Activated naive CD8-positive, alpha-beta T cell treated with anti-CD3 and anti-CD28 coated beads, Interleukin-2, amount 10 ng/mL, durations not matched to agents 7 days and 5 days (primary cell): ENCODE measurements around the gene ABCA5. TPM values are rescaled to one million over a fixed set of nuclear protein-coding genes. Genes with fewer than 3 reads are reported as not detected.

Source experiments
- ATAC-seq: fragments of 150-1000 bp; cut with Tn5 transposase; one replicate; pipeline ENCODE4 v1.10.0; 2021; ENCODE audit warnings: low read depth, moderate library complexity
- POLR2A ChIA-PET: fragments of 350-600 bp; sonication (Branson Sonifier 250); formaldehyde crosslinking; loops from one replicate; lab custom pipeline; 2021; ENCODE audit warnings: antibody characterized with exemption; lab: Charles Lee
- DNase-seq: peaks from one replicate; pipeline ENCODE4 v3.0.0; 2021
- H3K27ac Mint-ChIP-seq: one replicate; pipeline ENCODE4 v1.8.0; 2022; ENCODE audit warnings: mild to moderate bottlenecking, mixed read lengths
- H3K27me3 Mint-ChIP-seq: one replicate; pipeline ENCODE4 v1.8.0; 2022; ENCODE audit warnings: mild to moderate bottlenecking, moderate library complexity, mixed read lengths
- H3K36me3 Mint-ChIP-seq: one replicate; pipeline ENCODE4 v1.8.0; 2021; ENCODE audit warnings: mild to moderate bottlenecking, mixed read lengths
- H3K4me1 Mint-ChIP-seq: one replicate; pipeline ENCODE4 v1.8.0; 2021; ENCODE audit warnings: mixed read lengths
- H3K4me3 Mint-ChIP-seq: one replicate; pipeline ENCODE4 v1.8.0; 2022; ENCODE audit warnings: mild to moderate bottlenecking, moderate library complexity, mixed read lengths
- H3K9me3 Mint-ChIP-seq: one replicate; pipeline ENCODE4 v1.8.0; 2021; ENCODE audit warnings: mixed read lengths
- total RNA-seq, 2 experiments: library from RNA; stranded (reverse); gene quantifications; one replicate each; pipeline ENCODE4 v1.2.3, GENCODE V29; 2021

The ABCA5 gene, protein sequence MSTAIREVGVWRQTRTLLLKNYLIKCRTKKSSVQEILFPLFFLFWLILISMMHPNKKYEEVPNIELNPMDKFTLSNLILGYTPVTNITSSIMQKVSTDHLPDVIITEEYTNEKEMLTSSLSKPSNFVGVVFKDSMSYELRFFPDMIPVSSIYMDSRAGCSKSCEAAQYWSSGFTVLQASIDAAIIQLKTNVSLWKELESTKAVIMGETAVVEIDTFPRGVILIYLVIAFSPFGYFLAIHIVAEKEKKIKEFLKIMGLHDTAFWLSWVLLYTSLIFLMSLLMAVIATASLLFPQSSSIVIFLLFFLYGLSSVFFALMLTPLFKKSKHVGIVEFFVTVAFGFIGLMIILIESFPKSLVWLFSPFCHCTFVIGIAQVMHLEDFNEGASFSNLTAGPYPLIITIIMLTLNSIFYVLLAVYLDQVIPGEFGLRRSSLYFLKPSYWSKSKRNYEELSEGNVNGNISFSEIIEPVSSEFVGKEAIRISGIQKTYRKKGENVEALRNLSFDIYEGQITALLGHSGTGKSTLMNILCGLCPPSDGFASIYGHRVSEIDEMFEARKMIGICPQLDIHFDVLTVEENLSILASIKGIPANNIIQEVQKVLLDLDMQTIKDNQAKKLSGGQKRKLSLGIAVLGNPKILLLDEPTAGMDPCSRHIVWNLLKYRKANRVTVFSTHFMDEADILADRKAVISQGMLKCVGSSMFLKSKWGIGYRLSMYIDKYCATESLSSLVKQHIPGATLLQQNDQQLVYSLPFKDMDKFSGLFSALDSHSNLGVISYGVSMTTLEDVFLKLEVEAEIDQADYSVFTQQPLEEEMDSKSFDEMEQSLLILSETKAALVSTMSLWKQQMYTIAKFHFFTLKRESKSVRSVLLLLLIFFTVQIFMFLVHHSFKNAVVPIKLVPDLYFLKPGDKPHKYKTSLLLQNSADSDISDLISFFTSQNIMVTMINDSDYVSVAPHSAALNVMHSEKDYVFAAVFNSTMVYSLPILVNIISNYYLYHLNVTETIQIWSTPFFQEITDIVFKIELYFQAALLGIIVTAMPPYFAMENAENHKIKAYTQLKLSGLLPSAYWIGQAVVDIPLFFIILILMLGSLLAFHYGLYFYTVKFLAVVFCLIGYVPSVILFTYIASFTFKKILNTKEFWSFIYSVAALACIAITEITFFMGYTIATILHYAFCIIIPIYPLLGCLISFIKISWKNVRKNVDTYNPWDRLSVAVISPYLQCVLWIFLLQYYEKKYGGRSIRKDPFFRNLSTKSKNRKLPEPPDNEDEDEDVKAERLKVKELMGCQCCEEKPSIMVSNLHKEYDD (N-terminal part only)
- 10 to 100 TPM; 22.6 to 26.7 TPM for total RNA-seq

DNA sequence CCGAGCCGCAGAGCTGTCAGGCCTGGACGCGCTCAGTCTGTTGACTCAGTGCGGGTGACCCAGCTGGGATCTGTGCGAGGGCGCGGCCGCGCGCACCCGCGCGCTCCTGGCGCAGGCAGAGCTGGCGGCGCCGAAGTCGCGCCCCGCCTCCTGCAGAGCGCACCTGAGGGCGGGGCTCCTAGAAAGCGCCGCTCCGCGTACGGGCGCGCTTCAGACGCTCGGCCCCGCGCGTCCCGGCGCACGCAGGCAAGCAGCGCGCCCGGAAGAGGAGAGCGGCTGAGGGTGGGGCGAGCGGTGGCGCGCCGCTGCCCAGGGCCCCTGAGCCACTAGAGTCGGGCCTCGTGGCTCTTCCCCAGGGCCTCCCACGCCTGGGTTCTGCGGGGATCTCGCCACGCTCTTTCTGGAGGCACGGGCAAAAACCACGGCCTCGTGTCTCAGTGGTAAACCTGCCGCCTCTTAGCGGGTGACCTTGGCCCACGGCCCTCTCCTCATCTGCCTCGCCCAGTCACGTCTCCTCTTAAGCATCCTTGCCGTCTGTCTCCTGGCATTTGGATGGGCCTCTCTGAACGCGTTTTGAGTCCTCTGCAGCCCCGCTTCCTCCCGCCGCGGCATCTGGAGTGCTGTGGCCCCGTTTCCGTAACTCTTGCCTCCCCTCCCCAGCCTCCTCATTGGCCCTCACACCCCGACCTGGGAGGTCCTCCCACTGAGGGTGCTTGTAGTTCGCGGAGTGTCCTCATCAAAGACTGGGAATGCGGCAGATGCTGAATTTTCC, at the start of gene ABCA5:
ABCA5 (minus strand) TSS at position 74 of the 772 bp plus-strand sequence. CDS start 12,718 bp downstream, outside the sequence.
- Mint-ChIP-seq H3K9me3 (no peaks in the 10 kb centered on the region), H3K27ac (peak within 1 kb of the TSS; percentile 99), H3K27me3 (peaks cover 6% of the 10 kb centered on the region), H3K36me3 (peaks cover 4% of the 10 kb centered on the region), H3K4me1 (peaks cover 19% of the 10 kb centered on the region), H3K4me3 (peak within 1 kb of the TSS; percentile 95)
- DNase-seq (peak; percentile 93), ATAC-seq (peak; percentile 97)
- POLR2A ChIA-PET = interaction anchor here (0.6 to 1.4 kb wide), 4 partner anchors 8 to 87 kb away, joined by 3 to 5 read pairs (median 3); partner anchors contain the start of gene MAP2K6

DNA sequence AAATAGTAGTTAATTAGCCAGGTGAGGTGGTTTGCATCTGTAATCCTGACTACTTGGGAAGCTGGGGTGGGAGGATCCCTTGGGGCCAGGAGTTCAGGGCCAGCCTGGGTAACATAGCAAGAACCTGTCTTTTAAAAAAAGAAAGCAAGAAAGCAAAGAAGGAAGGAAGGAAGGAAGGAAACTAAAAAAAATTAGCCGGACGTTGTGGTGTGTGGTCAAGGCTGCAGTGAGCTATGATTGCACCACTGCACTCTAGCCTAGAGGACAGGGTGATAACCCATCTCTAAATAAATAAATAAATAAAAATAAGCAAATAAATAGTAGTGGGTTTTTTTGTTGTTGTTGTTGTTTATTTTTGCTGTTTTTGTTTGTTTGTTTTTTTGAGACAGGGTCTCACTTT, 48.3 kb upstream of the ABCA5 start:
- no peak for ATAC-seq
- Mint-ChIP-seq H3K27ac (peak overlapping the region; percentile 49), H3K9me3 (no peaks in the 10 kb centered on the region), H3K4me1 (peaks cover 3% of the 10 kb centered on the region), H3K27me3 (peaks cover 10% of the 10 kb centered on the region), H3K36me3 (no peaks in the 10 kb centered on the region), H3K4me3 (no peak overlapping the region)
- POLR2A ChIA-PET = interaction anchor here (0.7 kb wide), 1 partner anchor 105 kb away, joined by 4 read pairs; no protein-coding TSS in a partner anchor
- no peak for DNase-seq

DNA sequence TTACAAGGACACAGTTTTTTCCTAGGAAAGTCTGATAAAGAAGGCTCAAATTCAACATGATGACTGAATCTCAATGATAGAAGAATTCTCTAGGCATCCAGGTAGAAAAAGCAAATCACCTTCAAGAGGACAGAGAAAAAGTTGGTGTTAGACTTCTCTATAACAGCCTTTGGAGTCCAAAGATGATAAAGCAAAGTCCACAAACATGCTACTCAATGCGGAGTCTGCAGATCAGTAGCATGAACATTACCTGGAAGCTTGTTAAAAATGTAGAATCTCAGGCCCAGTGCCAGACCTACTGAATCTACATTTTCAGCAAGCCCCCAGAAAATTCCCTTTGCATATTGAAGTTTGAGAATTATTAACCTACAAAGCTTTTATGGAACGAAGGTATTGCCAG, 46.1 kb upstream of the ABCA5 start:
- no peaks in the 10 kb centered on the region for H3K9me3 Mint-ChIP-seq
- H3K4me3 Mint-ChIP-seq = no peak overlapping the region
- peaks cover 3% of the 10 kb centered on the region for H3K4me1 Mint-ChIP-seq
- H3K36me3 Mint-ChIP-seq = no peaks in the 10 kb centered on the region
- no peak for ATAC-seq
- POLR2A ChIA-PET = no interaction called here
- H3K27ac Mint-ChIP-seq = no peak overlapping the region
- H3K27me3 Mint-ChIP-seq = peaks cover 12% of the 10 kb centered on the region
- DNase-seq = no peak

DNA sequence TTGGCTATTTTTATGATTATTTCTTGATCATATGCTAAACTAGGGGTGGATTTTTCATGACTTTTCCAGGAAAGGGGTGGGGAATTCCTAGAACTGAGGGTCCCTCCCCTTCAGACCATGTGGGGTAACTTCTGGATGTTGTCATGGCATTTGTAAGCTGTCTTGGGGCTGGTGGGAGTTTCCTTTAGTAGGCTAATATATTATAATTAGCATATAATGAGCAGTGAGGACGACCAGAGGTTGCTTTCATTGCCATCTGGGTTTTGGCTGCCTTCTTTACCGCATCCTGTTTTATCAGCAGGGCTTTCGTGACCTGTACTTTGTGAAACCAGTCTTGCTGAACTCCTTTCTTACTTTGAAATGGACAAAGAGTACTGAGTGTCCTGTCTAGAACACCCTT, 40.4 kb upstream of the ABCA5 start:
- POLR2A ChIA-PET = no interaction called here
- Mint-ChIP-seq H3K4me3 (no peak overlapping the region), H3K27me3 (peaks cover 16% of the 10 kb centered on the region), H3K36me3 (no peaks in the 10 kb centered on the region), H3K9me3 (no peaks in the 10 kb centered on the region), H3K27ac (no peak overlapping the region), H3K4me1 (peaks cover 9% of the 10 kb centered on the region)
- DNase-seq = no peak
- ATAC-seq = peak; percentile 47

- POLR2A ChIA-PET = no interaction called here
- H3K9me3 Mint-ChIP-seq = no peaks in the 10 kb centered on the region
- peaks cover 4% of the 10 kb centered on the region for H3K27me3 Mint-ChIP-seq
- peaks cover 14% of the 10 kb centered on the region for H3K4me1 Mint-ChIP-seq
- H3K36me3 Mint-ChIP-seq = no peaks in the 10 kb centered on the region
- no peak overlapping the region for H3K4me3 Mint-ChIP-seq
- no peak for ATAC-seq
- no peak for DNase-seq
- H3K27ac Mint-ChIP-seq = no peak overlapping the region
Measured at GRCh38 chr17:69363488-69364210, 36.7 kb upstream of the ABCA5 start.

- DNase-seq (no peak), ATAC-seq (no peak)
- Mint-ChIP-seq H3K27ac (no peak overlapping the region), H3K4me3 (no peak overlapping the region), H3K4me1 (peaks cover 9% of the 10 kb centered on the region), H3K36me3 (no peaks in the 10 kb centered on the region), H3K9me3 (no peaks in the 10 kb centered on the region), H3K27me3 (peaks cover under 1% of the 10 kb centered on the region)
- POLR2A ChIA-PET = interaction anchor here (0.7 kb wide), 1 partner anchor 1627 kb away, joined by 3 read pairs; no protein-coding TSS in a partner anchor
Measured at GRCh38 chr17:69361156-69361555, 34.2 kb upstream of the ABCA5 start.

DNA sequence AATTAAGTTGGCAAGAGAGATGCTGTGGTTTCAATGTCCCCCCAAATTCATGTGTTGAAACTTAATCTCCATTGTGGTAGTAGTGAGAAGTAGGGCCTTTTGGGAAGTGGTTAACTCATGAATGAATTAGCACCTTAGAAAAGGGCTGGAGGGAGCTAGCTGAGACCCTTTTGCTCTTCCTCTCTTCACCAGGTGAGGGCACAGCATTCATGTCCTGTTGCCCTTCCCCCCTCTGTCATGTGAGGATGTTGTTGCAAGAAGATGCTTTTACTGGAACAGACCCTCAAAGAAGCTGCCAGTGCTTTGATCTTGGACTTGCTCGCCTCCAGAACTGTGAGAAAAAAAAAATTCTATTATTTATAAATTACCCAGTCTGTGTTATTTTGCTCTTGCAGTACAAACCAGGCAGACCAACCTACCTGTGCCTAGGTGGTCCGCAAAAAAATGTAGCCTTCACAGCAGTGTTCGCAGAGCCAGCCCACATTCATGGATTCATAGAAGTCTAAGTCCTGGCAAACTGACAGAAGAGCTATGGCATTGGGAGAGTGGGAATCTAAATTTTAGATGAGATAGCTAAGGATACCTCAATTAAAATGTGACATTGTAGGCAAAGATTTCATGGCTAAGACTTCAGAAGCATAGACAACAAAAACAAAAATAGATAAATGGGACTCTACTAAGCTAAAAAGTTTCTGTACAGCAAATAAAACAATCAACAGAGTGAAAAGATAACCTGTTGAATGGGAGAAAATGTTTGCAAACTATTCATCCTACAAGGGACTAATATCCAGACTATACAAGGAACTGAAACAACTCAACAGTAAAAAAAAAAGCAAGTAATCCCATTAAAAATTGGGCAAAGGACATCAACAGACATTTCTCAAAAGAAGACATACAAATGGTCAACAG, 32.0 kb upstream of the ABCA5 start:
- Mint-ChIP-seq H3K27ac (no peak overlapping the region), H3K27me3 (peaks cover 11% of the 10 kb centered on the region), H3K36me3 (no peaks in the 10 kb centered on the region), H3K4me1 (peaks cover 9% of the 10 kb centered on the region), H3K9me3 (no peaks in the 10 kb centered on the region), H3K4me3 (no peak overlapping the region)
- POLR2A ChIA-PET = no interaction called here
- ATAC-seq (peak; percentile 30), DNase-seq (no peak)

DNA sequence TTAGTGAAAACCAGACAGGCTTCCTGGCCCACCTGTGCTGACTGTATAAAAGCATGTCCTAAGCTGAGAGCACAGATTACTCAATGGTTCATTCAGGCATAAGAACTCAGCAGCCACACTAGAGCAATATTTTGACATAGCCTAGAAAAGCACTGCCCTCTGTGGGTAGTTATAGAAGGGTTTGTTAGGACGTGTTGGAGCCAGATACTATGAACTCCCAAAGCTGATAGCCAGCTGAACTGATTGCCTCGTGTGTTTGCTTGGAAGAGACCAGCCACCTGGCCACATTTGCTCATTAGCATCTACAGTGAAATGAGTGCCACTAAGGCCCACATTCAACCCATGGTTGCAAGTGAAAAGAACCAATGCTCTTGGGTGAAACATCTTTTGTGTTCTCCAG, 30.8 kb upstream of the ABCA5 start:
- DNase-seq (no peak), ATAC-seq (no peak)
- Mint-ChIP-seq H3K36me3 (no peaks in the 10 kb centered on the region), H3K4me1 (peaks cover 9% of the 10 kb centered on the region), H3K27ac (no peak overlapping the region), H3K27me3 (peaks cover 16% of the 10 kb centered on the region), H3K9me3 (no peaks in the 10 kb centered on the region), H3K4me3 (no peak overlapping the region)
- POLR2A ChIA-PET = no interaction called here

DNA sequence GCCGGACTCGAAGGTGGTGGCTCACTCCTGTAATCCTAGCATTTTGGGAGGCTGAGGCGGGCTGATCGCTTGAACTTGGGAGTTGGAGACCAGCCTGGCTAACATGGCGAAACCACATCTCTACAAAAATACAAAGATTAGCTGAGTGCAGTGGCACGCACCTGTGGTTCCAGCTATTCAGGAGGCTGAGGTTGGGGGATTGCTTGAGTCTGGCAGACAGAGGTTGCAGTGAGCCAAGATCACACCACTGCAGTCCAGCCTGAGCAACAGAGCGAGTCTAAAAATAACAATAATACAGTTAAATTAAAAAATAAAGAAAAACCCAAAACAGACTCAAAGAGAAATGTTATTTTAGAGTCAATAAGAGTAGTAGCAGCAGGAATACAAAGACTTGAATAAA, 29.7 kb upstream of the ABCA5 start:
- Mint-ChIP-seq H3K4me1 (peaks cover 9% of the 10 kb centered on the region), H3K9me3 (no peaks in the 10 kb centered on the region), H3K27me3 (peaks cover 25% of the 10 kb centered on the region), H3K4me3 (no peak overlapping the region), H3K36me3 (no peaks in the 10 kb centered on the region), H3K27ac (no peak overlapping the region)
- ATAC-seq = no peak
- POLR2A ChIA-PET = interaction anchor here (0.9 kb wide), 1 partner anchor 21 kb away, joined by 3 read pairs; no protein-coding TSS in a partner anchor
- no peak for DNase-seq

GRCh38 chr17:69350911-69351310, 24.0 kb upstream of the ABCA5 start:
- no peaks in the 10 kb centered on the region for H3K9me3 Mint-ChIP-seq
- H3K27ac Mint-ChIP-seq = no peak overlapping the region
- no peak overlapping the region for H3K4me3 Mint-ChIP-seq
- H3K4me1 Mint-ChIP-seq = no peaks in the 10 kb centered on the region
- ATAC-seq (no peak), DNase-seq (no peak)
- H3K36me3 Mint-ChIP-seq = no peaks in the 10 kb centered on the region
- H3K27me3 Mint-ChIP-seq = peaks cover 35% of the 10 kb centered on the region
- POLR2A ChIA-PET = no interaction called here

GRCh38 chr17:69348429-69348828, 21.5 kb upstream of the ABCA5 start:
- POLR2A ChIA-PET = no interaction called here
- Mint-ChIP-seq H3K27ac (no peak overlapping the region), H3K9me3 (no peaks in the 10 kb centered on the region), H3K36me3 (no peaks in the 10 kb centered on the region), H3K4me3 (no peak overlapping the region), H3K4me1 (no peaks in the 10 kb centered on the region), H3K27me3 (peaks cover 31% of the 10 kb centered on the region)
- DNase-seq (no peak), ATAC-seq (no peak)
